Measurements from ENCODE around the gene TTC23L. TPM values are rescaled to one million over a fixed set of nuclear protein-coding genes. Genes with fewer than 3 reads are reported as not detected.

TTC23L gene
- total and polyA plus RNA-seq, 2 experiments from 2014 or later = 0.98 to 1.2 TPM

GRCh38 chr5:34869256-34869655 lies 30.3 kb downstream of the TTC23L start:
- H3K27me3 ChIP-seq = no peaks in the 10 kb centered on the region
- no peak for TF ChIP-seq CTCF (IDR thresholded peaks at IDR 0.05; ENCODE audit: low read depth, low read length)
- no peak for DNase-seq (ENCODE audit: low read depth in 1 of 2, low spot score in 1 of 2)

GRCh38 chr5:34870382-34870781 lies 31.4 kb downstream of the TTC23L start:
- TF ChIP-seq CTCF (IDR thresholded peaks at IDR 0.05; ENCODE audit: low read depth, low read length) = no peak
- no peak overlapping the region for H3K27ac ChIP-seq
- no peak for DNase-seq (ENCODE audit: low read depth in 1 of 2, low spot score in 1 of 2)
- no peaks in the 10 kb centered on the region for H3K36me3 ChIP-seq
- no peak overlapping the region for H3K4me3 ChIP-seq
- H3K4me1 ChIP-seq (ENCODE audit: low read depth) = no peaks in the 10 kb centered on the region
- H3K27me3 ChIP-seq = no peaks in the 10 kb centered on the region
- H3K9me3 ChIP-seq (ENCODE audit: low read depth) = no peaks in the 10 kb centered on the region

More at GRCh38 chr5:34869256-34869655, 30.3 kb downstream of the TTC23L start:
- Histone ChIP-seq H3K4me3 (no peak overlapping the region), H3K4me1 (ENCODE audit: low read depth) (no peaks in the 10 kb centered on the region), H3K27ac (no peak overlapping the region), H3K36me3 (no peaks in the 10 kb centered on the region), H3K9me3 (ENCODE audit: low read depth) (no peaks in the 10 kb centered on the region)

GRCh38 chr5:34876275-34876674 lies 37.3 kb downstream of the TTC23L start:
- Histone ChIP-seq H3K4me3 (no peak overlapping the region), H3K27me3 (no peaks in the 10 kb centered on the region), H3K36me3 (no peaks in the 10 kb centered on the region), H3K9me3 (ENCODE audit: low read depth) (no peaks in the 10 kb centered on the region), H3K4me1 (ENCODE audit: low read depth) (no peaks in the 10 kb centered on the region), H3K27ac (no peak overlapping the region)
- TF ChIP-seq CTCF (IDR thresholded peaks at IDR 0.05; ENCODE audit: low read depth, low read length) = no peak
- DNase-seq (ENCODE audit: low read depth in 1 of 2, low spot score in 1 of 2) = no peak

GRCh38 chr5:34881246-34881645 lies 42.3 kb downstream of the TTC23L start:
- Histone ChIP-seq H3K27ac (no peak overlapping the region), H3K9me3 (ENCODE audit: low read depth) (no peaks in the 10 kb centered on the region), H3K27me3 (no peaks in the 10 kb centered on the region), H3K36me3 (no peaks in the 10 kb centered on the region), H3K4me1 (ENCODE audit: low read depth) (no peaks in the 10 kb centered on the region), H3K4me3 (no peak overlapping the region)
- DNase-seq (ENCODE audit: low read depth in 1 of 2, low spot score in 1 of 2) = no peak
- TF ChIP-seq CTCF (IDR thresholded peaks at IDR 0.05; ENCODE audit: low read depth, low read length) = no peak

- no peak for TF ChIP-seq CTCF (IDR thresholded peaks at IDR 0.05; ENCODE audit: low read depth, low read length)
- H3K27me3 ChIP-seq = no peaks in the 10 kb centered on the region
- no peaks in the 10 kb centered on the region for H3K9me3 ChIP-seq (ENCODE audit: low read depth)
Observed at GRCh38 chr5:34886392-34887119, 47.6 kb downstream of the TTC23L start.

More at GRCh38 chr5:34886392-34887119, 47.6 kb downstream of the TTC23L start:
- no peaks in the 10 kb centered on the region for H3K4me1 ChIP-seq (ENCODE audit: low read depth)
- no peak overlapping the region for H3K4me3 ChIP-seq
- no peak for DNase-seq (ENCODE audit: low read depth in 1 of 2, low spot score in 1 of 2)
- no peak overlapping the region for H3K27ac ChIP-seq
- H3K36me3 ChIP-seq = no peaks in the 10 kb centered on the region
